Measurements from ENCODE around the gene B4GAT1. TPM values are rescaled to one million over a fixed set of nuclear protein-coding genes. Genes with fewer than 3 reads are reported as not detected.

Gene B4GAT1
- total and polyA plus RNA-seq, 2 donors (not counting 3 experiments of a cell fraction or from before 2014, with no cell fraction given): 21.2 to 21.6 TPM

GRCh38 chr11:66339686-66340483 lies 7.5 kb downstream of the B4GAT1 start:
- peaks cover 19% of the 10 kb centered on the region for H3K79me2 ChIP-seq (ENCODE audit: control insufficient read depth, insufficient read depth, low read length)
- CTCF ChIA-PET: no interaction called here
- no peak overlapping the region for H3K9ac ChIP-seq (replicated peaks; ENCODE audit: extremely low read depth, insufficient read depth, low read length)
- peaks cover 0 to 23% of the 10 kb centered on the region in 2 experiments for H3K36me3 ChIP-seq (ENCODE audit: control insufficient read depth in 2 of 2, extremely low read depth in 1 of 2, insufficient read depth in 2 of 2, low read length in 2 of 2)
- no peaks in the 10 kb centered on the region for H3K9me1 ChIP-seq (replicated peaks; ENCODE audit: control insufficient read depth, extremely low read depth, insufficient read depth, low read length)
- intact Hi-C loops (cut with micrococcal nuclease): no loop called here
- TF ChIP-seq MYC (IDR thresholded peaks at IDR 0.05; ENCODE audit: low read depth, low read length): no peak
- TF ChIP-seq POLR2AphosphoS5 (IDR thresholded peaks at IDR 0.05; ENCODE audit: insufficient read depth, low read depth, low read length): no peak
- TF ChIP-seq POLR2A (IDR thresholded peaks at IDR 0.05; ENCODE audit: low read depth, low read length): no peak
- no peak for TF ChIP-seq CTCF (IDR thresholded peaks at IDR 0.05; ENCODE audit: extremely low read depth in 1 of 2, insufficient read depth in 1 of 2, low read depth in 1 of 2, low read length in 2 of 2)
- H3K9me3 ChIP-seq (replicated peaks; ENCODE audit: control insufficient read depth, insufficient read depth, low read length): no peaks in the 10 kb centered on the region
- H3K4me2 ChIP-seq (ENCODE audit: insufficient read depth, low read length): no peak overlapping the region
- H3K27me3 ChIP-seq (ENCODE audit: control insufficient read depth in 2 of 2, insufficient read depth in 2 of 2, low read length in 2 of 2): no peaks in the 10 kb centered on the region
- peaks cover 24% of the 10 kb centered on the region for H3K4me1 ChIP-seq (ENCODE audit: control insufficient read depth, extremely low read depth, insufficient read depth, low read length)
- H3K27ac ChIP-seq (ENCODE audit: insufficient read depth, low read depth, low read length): no peak overlapping the region
- FAIRE-seq (no peak), DNase-seq (ENCODE audit: low read depth, low spot score) (no peak)
- no peaks in the 10 kb centered on the region for H4K20me1 ChIP-seq (replicated peaks; ENCODE audit: control insufficient read depth, extremely low read depth, insufficient read depth, low read length)
- no peak overlapping the region for H2AFZ ChIP-seq (ENCODE audit: low read depth, low read length)
- BruUV-seq (replicated peaks): no TSS peak
- POLR2A ChIA-PET: no interaction called here
- H3K4me3 ChIP-seq (replicated peaks in 1 of 3; ENCODE audit: insufficient read depth in 1 of 3, low read depth in 1 of 3, low read length in 3 of 3): no peak overlapping the region
- dilution Hi-C loops (cut with MboI; ENCODE audit: extremely low pct_ligation_motif_present, low sequenced_read_pairs): no loop called here

- Histone ChIP-seq H3K9me3 (replicated peaks; ENCODE audit: control insufficient read depth, insufficient read depth, low read length) (no peaks in the 10 kb centered on the region), H3K9ac (replicated peaks; ENCODE audit: extremely low read depth, insufficient read depth, low read length) (no peak overlapping the region), H3K36me3 (ENCODE audit: control insufficient read depth in 2 of 2, extremely low read depth in 1 of 2, insufficient read depth in 2 of 2, low read length in 2 of 2) (peaks cover 0 to 23% of the 10 kb centered on the region in 2 experiments), H3K4me3 (replicated peaks in 1 of 3; ENCODE audit: insufficient read depth in 1 of 3, low read depth in 1 of 3, low read length in 3 of 3) (no peak overlapping the region), H3K9me1 (replicated peaks; ENCODE audit: control insufficient read depth, extremely low read depth, insufficient read depth, low read length) (no peaks in the 10 kb centered on the region), H3K79me2 (ENCODE audit: control insufficient read depth, insufficient read depth, low read length) (peaks cover 13% of the 10 kb centered on the region), H3K4me2 (ENCODE audit: insufficient read depth, low read length) (no peak overlapping the region), H3K27ac (ENCODE audit: insufficient read depth, low read depth, low read length) (no peak overlapping the region), H2AFZ (ENCODE audit: low read depth, low read length) (no peak overlapping the region), H3K4me1 (ENCODE audit: control insufficient read depth, extremely low read depth, insufficient read depth, low read length) (peaks cover 22% of the 10 kb centered on the region), H3K27me3 (ENCODE audit: control insufficient read depth in 2 of 2, insufficient read depth in 2 of 2, low read length in 2 of 2) (no peaks in the 10 kb centered on the region), H4K20me1 (replicated peaks; ENCODE audit: control insufficient read depth, extremely low read depth, insufficient read depth, low read length) (no peaks in the 10 kb centered on the region)
- dilution Hi-C loops (cut with MboI; ENCODE audit: extremely low pct_ligation_motif_present, low sequenced_read_pairs): no loop called here
- intact Hi-C loops (cut with micrococcal nuclease): no loop called here
- no TSS peak for BruUV-seq (replicated peaks)
- FAIRE-seq (no peak), DNase-seq (ENCODE audit: low read depth, low spot score) (no peak)
- ChIA-PET CTCF (no interaction called here), POLR2A (no interaction called here)
- no peak for TF ChIP-seq POLR2AphosphoS5 (IDR thresholded peaks at IDR 0.05; ENCODE audit: insufficient read depth, low read depth, low read length)
- TF ChIP-seq EZH2 (IDR thresholded peaks at IDR 0.05; ENCODE audit: borderline replicate concordance, low read depth, low read length, severe bottlenecking): no peak
- TF ChIP-seq FOS (IDR thresholded peaks at IDR 0.05; ENCODE audit: borderline replicate concordance, insufficient read depth, low read length): no peak
- TF ChIP-seq GATA2 (IDR thresholded peaks at IDR 0.05; ENCODE audit: insufficient read depth, insufficient read length, low read depth, low read length): no peak
- TF ChIP-seq MAX (IDR thresholded peaks at IDR 0.05; ENCODE audit: insufficient read depth, insufficient read length): no peak
- no peak for TF ChIP-seq POLR2A (IDR thresholded peaks at IDR 0.05; ENCODE audit: low read depth, low read length)
- TF ChIP-seq JUN (IDR thresholded peaks at IDR 0.05; ENCODE audit: borderline replicate concordance, insufficient read depth, insufficient read length, low read depth): no peak
- TF ChIP-seq MYC (IDR thresholded peaks at IDR 0.05; ENCODE audit: low read depth, low read length): no peak
- no peak for TF ChIP-seq CTCF (IDR thresholded peaks at IDR 0.05; ENCODE audit: extremely low read depth in 1 of 2, insufficient read depth in 1 of 2, low read depth in 1 of 2, low read length in 2 of 2)
These were observed 8.2 kb downstream of the B4GAT1 start for GRCh38 chr11:66339162-66339675.
